Lower leg skin (tissue), 4 donors: Measurements from ENCODE around the gene TMA7. TPM values are rescaled to one million over a fixed set of nuclear protein-coding genes. Genes with fewer than 3 reads are reported as not detected.

ENCODE experiments used
- DNase-seq, 2 donors: peaks; one replicate each; pipeline ENCODE4 v3.0.0-alpha.2; 2019; ENCODE audit warnings: low spot score in 2 of 2
- H3K4me3 ChIP-seq: fragments of 200-600 bp; sonication (generic); 2 replicates; pipeline ENCODE4 v1.5.1; 2017; ENCODE audit warnings: mild to moderate bottlenecking, low read depth; ENCODE audit not compliant: poor library complexity, severe bottlenecking
- CTCF ChIP-seq, 3 donors: fragments of 450-650 bp; IDR thresholded peaks; one replicate each; pipeline ENCODE4 v1.5.1; 2016; ENCODE audit warnings: antibody characterized with exemption in 3 of 3, mild to moderate bottlenecking in 3 of 3, moderate library complexity in 2 of 3
- POLR2A ChIP-seq, 2 donors: fragments of 450-650 bp; IDR thresholded peaks; one replicate each; pipeline ENCODE4 v1.6.1; 2016 to 2017; ENCODE audit warnings: antibody characterized with exemption in 2 of 2, mild to moderate bottlenecking in 1 of 2, moderate library complexity in 1 of 2
- WGBS, 2 donors: methylation state at CpG; one replicate each; pipeline ENCODE4 v1.1.5; 2018; 5-methylcytosine and 5-hydroxymethylcytosine counted together
- intact Hi-C: fragments of 100-400 bp; cut with DNase I; formaldehyde crosslinking; loops from one replicate; pipeline ENCODE4 v1.15.0; 2023; ENCODE audit warnings: low total_unique reads
- total RNA-seq, 4 donors: library from RNA; depleted of rRNA; stranded (reverse); fragments of >200 nt; gene quantifications; one replicate each; pipeline ENCODE4 v1.1.0, GENCODE V29; 2016

TMA7 gene
- total RNA-seq, 4 donors from 2014 or later: 173 to 271 (median 250) TPM

GRCh38 chr3:48435774-48436476, 4.1 kb upstream of the TMA7 start:
- no peak overlapping the region for H3K4me3 ChIP-seq
- DNase-seq: peak; percentile 91 to 97
- peak in 1 of 3 donors; percentile 99 for TF ChIP-seq CTCF (IDR thresholded peaks at IDR 0.05)
- TF ChIP-seq POLR2A (IDR thresholded peaks at IDR 0.05): no peak
- intact Hi-C loops: loop anchor here (2.0 kb wide), 2 partner anchors 35 to 163 kb away; no protein-coding TSS in a partner anchor
- WGBS, 2 donors: 34 to 37% methylated on average over 7 of the region's 7 CpGs

GRCh38 chr3:48436477-48436787, 3.6 kb upstream of the TMA7 start:
- no peak for TF ChIP-seq POLR2A (IDR thresholded peaks at IDR 0.05)
- TF ChIP-seq CTCF (IDR thresholded peaks at IDR 0.05): no peak
- peak in 1 of 2 donors; percentile 84 for DNase-seq
- 0% methylated on average over 1 of the region's 1 CpG for WGBS, 2 donors
- intact Hi-C loops: loop anchor here (2.0 kb wide), 1 partner anchor 36 kb away; no protein-coding TSS in a partner anchor
- H3K4me3 ChIP-seq: no peak overlapping the region

GRCh38 chr3:48436855-48437254, 3.2 kb upstream of the TMA7 start:
- no peak for TF ChIP-seq POLR2A (IDR thresholded peaks at IDR 0.05)
- no peak for TF ChIP-seq CTCF (IDR thresholded peaks at IDR 0.05)
- DNase-seq: peak in 1 of 2 donors; percentile 76
- no peak overlapping the region for H3K4me3 ChIP-seq
- intact Hi-C loops: loop anchor here (2.0 kb wide), 1 partner anchor 36 kb away; no protein-coding TSS in a partner anchor
- WGBS, 2 donors: 87% methylated on average over 7 of the region's 7 CpGs

GRCh38 chr3:48437812-48438211, 2.2 kb upstream of the TMA7 start:
- 84 to 86% methylated on average over 4 of the region's 4 CpGs for WGBS, 2 donors
- no peak overlapping the region for H3K4me3 ChIP-seq
- intact Hi-C loops: loop anchor here (2.0 kb wide), 1 partner anchor 37 kb away; no protein-coding TSS in a partner anchor
- no peak for DNase-seq
- TF ChIP-seq POLR2A (IDR thresholded peaks at IDR 0.05): no peak
- TF ChIP-seq CTCF (IDR thresholded peaks at IDR 0.05): no peak

GRCh38 chr3:48440590-48440958, 517 bp downstream of the TMA7 start:
- WGBS, 2 donors: 1% methylated on average over 21 of the region's 21 CpGs
- intact Hi-C loops: loop anchor here (10.0 kb wide), 1 partner anchor 114 kb away; the partner anchor contains the start of gene PFKFB4
- no peak for TF ChIP-seq CTCF (IDR thresholded peaks at IDR 0.05)
- no peak for DNase-seq
- H3K4me3 ChIP-seq: peak overlapping the region; percentile 60
